ENCODE data around the gene ZC3HAV1L.

- TF ChIP-seq EZH2 (IDR thresholded peaks at IDR 0.05) (no peak), POLR2AphosphoS5 (IDR thresholded peaks at IDR 0.05; ENCODE audit: borderline replicate concordance, low read depth, low read length) (no peak), FOXP2 (optimal IDR thresholded peaks at IDR 0.05; ENCODE audit: control extremely low read depth, extremely low read length, insufficient read depth) (no peak)
These were observed 24.9 kb upstream of the ZC3HAV1L start for GRCh38 chr7:139060695-139061237.

Measured in SK-N-MC (cell line).